Measurements from ENCODE around the gene TTC31.
A peak's percentile ranks its signal among the peaks of the same experiment; 100 is the strongest.
"Not testable (repeated sequence)": the region's sequence is repeated elsewhere in the genome, so short reads cannot be mapped to it uniquely, and the experiment has no call there.

Gene TTC31

DNA sequence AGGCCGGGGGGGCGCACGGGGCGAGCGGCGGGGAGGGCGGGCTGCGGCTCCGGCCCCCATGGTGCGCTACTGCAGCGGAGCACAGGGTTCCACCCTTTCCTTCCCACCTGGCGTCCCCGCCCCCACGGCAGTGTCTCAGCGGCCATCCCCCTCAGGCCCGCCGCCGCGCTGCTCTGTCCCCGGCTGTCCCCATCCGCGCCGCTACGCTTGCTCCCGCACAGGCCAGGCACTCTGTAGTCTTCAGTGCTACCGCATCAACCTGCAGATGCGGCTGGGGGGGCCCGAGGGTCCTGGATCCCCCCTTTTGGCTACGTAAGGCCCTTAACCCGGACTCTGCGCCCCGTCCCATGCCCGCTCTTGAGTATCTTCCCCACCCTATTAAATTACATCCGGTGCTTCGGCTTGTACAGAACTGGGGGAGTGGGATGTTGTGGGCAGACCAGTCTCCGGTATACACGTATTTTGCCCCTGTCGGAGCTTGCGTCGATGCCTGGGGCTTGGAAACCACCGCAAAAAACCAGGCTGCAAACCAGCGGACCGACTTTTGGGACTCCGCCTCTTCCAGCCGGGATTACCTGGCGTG, 25.2 kb upstream of the TTC31 start:
- DNase-seq = peak; percentile 83 to 87

DNA sequence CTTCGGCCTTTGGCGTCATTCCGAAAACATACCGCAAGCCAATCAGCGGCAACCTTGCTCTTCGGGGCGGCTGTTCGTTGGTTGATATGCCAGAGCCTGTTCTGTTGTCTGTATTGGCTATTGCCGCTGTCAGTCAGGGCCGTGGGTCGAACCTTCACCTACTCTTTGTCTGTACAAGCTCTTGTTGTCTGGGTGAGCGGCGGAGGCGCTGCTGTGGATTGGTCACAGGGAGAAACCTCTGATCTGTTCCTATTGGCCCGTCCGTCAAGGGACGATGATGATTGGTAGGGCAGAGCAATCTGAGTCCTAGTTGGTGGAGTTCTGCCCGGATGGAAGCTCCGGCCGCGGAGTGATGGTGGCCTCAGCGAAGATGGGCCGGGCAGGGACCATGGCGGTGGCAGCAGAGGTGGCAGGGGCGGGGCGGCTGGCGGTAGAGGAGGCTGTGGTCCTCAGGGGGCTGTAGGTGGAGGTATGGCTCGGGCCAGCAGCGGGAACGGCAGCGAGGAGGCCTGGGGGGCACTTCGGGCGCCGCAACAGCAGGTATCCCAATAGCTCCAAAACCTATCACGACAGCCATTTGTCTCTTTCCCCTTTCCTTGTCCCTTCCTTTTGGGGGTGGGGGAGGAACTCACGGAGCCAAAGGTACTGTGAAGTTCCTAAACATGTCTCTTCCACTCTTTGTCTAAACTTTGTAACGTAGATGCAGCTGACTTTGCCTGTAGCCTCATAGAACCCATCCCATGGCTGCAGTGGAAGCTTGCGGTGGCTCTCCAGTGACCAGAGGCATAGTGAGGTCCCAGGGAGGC, 24.5 kb upstream of the TTC31 start, which contains the start of gene WBP1:
TSS of gene WBP1 (plus strand) at position 307 of the 806 bp plus-strand sequence. CDS start at position 472, 165 bp downstream.
- peak; percentile 100 for DNase-seq

DNA sequence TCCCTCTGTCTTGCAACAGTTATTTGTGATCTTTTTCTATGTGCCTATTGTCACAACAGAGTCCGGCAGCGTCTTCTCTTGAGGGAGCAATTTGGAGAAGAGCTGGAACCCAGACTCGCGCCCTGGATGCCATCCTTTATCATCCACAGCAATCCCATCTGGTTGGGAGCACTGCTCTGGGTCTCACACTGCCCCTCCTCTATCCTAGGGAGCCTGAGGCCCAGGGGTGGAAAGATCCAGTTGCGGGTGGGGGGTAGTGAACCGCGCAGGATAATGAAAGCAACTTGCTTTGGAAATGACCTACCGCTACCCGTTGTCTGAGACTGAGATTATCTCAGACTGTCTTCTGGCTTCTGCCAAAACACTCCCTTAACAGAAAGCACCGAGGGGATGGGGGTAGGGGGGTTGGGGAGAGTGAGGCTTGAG, 23.9 kb upstream of the TTC31 start:
- DNase-seq = no peak

DNA sequence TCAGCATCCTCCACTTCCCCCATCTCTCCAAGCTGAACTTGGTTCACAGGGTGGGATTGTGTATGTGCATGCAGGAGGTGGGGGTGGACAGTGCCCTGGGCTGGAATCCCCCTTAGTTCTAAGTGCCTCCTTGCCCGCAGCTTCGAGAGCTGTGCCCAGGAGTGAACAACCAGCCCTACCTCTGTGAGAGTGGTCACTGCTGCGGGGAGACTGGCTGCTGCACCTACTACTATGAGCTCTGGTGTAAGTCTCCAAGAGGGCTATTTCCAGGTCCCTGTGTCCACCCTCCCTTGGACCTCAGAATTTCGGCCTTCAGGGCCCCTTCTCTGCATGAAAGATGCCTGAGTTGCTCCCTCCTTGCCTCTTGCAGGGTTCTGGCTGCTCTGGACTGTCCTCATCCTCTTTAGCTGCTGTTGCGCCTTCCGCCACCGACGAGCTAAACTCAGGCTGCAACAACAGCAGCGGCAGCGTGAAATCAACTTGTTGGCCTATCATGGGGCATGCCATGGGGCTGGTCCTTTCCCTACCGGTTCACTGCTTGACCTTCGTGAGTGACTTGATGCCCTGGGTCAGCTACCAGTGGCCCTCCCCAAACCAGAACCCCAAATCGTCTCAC, 23.3 kb upstream of the TTC31 start:
- not testable (repeated sequence) for DNase-seq

DNA sequence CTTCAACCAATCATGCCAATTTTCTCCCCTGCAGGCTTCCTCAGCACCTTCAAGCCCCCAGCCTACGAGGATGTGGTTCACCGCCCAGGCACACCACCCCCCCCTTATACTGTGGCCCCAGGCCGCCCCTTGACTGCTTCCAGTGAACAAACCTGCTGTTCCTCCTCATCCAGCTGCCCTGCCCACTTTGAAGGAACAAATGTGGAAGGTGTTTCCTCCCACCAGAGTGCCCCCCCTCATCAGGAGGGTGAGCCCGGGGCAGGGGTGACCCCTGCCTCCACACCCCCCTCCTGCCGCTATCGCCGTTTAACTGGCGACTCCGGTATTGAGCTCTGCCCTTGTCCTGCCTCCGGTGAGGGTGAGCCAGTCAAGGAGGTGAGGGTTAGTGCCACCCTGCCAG, 22.7 kb upstream of the TTC31 start:
- DNase-seq = not testable (repeated sequence)

DNA sequence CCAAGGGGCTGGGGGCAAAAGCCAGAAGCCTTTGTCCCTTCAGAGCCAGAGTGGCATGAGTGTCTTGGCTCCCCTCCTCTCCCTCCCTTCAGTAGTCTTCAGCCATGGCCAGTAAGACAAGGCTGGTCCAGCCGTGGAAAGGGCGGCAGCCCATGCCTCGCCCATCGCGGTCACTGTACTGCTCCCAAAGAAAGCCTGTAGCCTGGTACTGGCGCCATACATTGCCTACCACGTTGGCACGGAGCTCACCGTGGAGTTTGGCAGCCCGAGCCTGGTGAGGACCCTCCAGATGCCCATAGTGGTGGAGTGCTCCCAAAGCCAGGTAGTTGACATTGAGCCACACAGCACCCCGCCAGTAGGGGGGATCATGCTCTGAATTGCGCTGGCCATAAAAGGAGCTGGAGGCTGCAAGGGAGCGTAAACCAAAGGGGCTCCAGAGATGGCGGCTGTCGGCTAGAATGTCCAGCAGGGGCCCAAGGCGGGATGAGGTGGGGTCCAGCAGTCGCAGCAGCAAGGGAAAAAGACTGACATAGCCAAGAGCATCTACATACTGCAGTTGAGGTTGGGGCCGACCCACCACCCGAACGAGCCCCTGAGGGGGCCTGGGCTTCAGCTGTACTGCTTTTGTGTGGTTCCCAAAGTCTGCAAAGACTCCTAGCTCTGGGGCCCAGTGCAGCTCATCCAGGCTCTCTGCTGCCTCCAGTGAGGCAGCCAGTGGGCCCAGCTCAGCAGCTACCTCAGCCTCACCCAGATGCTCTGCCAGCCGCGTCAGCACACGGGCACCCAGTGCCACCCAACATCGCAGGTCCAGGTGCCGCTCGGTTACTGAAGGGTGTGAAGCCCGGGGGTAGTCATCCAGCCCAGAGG, 21.5 kb upstream of the TTC31 start:
- no peak for DNase-seq

DNA sequence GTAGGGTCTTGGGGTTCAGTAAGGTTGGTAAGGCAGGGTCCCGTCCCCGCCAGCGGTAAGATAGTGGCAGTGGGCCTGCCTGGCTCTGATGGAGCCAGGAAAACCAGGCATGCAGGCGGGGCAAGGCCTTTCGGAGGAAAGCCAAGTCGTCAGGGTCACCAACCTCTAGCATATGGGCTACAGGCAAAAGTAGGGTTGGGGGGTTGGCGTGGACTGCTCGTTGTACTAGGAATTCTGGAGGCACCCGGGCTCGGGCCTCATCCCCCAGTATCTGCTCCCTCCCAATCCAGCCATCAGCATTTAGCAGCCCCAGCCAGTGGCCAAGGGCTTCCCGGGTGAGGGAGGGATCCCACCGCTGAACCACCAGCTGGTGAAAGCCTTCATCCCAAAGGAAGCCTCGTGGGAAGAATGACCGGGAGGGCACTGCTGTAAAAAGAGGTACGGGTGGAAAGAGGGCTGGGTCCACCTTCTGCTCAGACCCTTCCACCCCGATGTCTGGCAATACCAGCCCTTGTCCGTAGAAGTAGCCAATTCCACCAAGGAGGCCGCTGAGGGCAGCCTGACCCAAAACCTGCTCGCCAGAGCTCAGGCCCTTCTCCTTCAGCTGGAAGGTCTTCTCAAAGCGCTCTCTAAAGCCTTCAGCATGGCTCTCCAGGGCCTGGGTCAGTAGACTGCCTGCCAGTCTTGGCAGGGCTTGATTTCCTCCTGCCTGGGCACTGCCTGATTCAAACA, 20.7 kb upstream of the TTC31 start:
- no peak for DNase-seq

DNA sequence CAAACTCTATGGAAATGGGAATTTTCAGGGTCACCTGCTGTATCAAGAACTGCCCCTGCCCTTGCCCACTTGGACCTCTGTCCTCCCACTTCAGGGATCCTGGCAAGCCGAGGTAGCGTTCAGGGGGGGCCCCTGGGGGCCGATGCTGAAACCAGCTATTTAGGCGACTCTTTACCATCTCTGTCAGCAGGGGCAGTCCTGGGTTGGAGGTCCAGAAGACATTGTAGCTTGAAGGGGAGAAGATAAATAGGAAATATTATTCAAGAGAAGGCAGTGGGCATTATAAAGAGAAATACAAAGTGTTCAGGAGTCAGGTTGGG, 20.1 kb upstream of the TTC31 start:
- DNase-seq = no peak

DNA sequence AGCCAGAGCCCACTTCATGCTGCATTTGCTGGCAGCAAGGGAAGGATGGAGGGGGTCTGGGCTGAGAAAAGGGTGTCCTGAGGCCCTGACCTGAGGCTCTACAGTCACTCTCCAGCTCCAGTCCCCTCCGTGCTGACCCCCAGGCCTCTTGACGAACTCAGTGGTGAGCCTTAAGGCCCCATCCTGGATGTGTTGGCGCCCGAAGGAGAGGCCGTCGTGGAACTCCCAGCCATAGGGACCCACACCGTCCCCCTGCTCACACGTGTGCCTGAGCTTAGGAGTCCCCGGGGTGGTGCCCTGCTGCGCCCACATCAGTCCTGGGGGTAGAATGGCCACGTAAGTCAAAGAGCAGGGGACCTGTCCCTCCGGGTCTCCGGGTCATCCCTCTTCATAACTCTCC, 18.5 kb upstream of the TTC31 start:
- DNase-seq = no peak

DNA sequence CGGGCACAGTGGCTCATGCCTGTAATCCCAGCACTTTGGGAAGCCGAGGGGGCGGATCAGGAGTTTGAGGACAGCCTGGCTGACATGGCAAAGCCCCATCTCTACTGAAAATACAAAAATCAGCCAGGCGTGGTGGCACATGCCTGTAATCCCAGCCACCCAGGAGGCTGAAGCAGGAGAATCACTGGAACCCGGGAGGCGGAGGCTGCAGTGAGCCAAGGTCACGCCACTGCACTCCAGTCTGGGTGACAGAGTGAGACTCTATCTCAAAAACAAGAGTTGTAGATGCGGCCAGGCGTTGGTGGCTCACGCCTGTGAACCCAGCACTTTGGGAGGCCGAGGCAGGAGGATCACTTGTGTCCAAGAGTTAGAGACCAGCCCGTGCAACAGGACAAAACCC, 12.1 kb upstream of the TTC31 start:
- DNase-seq = not testable (repeated sequence)

DNA sequence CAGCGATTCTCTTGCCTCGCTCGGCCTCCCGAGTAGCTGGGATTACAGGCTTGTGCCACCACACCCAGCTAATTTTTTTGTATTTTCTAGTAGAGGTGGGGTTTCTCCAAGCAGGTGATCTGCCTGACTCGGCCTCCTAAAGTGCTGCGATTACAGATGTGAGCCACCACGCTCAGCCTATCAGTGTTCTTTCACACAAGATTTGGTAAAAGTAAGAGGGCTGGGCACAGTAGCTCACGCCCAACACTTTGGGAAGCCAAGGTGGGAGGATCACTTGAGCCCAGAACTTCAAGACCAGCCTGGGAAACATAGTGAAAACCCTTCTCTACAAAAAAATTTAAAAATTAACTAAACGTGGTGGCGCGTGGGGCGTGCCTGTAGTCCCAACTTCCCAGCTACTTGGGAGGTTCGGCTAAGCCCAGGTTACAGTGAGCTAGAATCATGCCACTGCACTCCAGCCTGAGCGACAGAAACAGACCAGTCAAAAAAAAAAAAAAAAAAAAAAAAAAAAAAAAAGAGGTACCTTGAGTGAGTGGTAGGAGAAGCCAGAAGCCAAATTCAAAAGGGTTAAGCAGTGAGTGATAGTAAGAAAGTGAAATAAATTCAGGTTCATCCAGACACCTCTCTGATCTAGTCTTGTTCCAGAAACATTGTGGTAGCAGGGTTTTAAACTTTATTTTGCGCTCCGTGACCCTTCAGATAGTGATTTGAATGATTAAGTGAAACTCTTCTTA, 11.4 kb upstream of the TTC31 start:
- no peak for DNase-seq

DNA sequence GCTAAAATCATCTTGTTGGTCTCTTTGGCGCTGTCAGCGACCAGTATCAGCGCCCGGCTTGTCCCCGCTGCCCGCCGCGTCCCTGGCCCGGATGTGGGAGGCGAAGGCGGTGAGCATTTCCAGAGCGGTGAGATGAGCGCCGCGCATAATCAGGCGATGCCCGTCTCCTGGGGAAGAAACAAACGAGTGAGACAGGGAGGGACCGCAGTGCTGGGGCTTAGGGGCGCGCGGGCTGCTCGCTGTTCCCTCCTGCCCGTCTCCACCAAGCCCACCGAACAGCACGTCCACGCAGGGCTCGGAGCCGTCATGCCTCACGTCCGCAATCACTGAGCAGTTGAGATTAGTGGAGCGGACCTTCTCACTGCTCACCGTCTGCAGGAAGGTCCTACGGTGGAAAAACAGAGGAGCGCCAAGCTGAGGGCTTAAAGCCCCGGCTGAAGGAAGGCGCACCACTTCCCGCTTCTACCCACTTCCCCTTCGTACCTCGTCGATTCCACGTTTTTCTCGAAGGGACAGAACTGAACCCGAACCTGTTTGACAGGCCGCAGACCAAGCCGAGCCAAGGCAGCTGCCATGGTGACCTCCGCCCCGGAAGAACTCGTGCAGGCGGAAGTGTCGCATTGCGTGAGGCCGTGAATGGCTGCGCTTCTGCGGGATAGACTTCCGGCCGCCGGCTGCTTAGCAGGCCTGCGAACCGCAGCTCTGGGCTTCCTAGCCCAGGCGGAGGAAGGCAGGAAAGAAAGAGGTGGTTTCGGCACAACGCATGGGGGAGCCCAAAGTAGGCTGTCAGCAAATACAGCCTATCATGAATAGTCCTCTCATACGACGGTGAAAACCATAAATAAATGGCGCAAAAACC, 10.6 kb upstream of the TTC31 start, which contains the start of gene MRPL53:
TSS of gene MRPL53 (minus strand) at position 595 of the 859 bp plus-strand sequence. CDS start at position 575, 20 bp downstream.
- DNase-seq = peak; percentile 94 to 96

DNA sequence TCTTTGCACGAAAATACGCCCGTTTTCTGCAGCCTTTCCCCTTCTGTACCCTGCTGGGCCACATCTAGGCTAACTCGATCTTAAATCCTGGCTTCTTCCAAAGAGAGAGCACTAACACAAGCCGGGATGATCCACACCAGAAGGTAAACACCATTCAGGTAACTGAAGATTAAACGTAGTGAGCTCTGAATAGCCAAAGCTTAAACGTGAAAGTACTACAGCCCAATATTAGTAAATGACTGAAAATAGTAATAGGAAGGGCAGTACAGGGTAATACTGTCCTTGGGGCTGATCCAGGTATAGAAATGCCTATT, 10.0 kb upstream of the TTC31 start:
- DNase-seq = no peak

DNA sequence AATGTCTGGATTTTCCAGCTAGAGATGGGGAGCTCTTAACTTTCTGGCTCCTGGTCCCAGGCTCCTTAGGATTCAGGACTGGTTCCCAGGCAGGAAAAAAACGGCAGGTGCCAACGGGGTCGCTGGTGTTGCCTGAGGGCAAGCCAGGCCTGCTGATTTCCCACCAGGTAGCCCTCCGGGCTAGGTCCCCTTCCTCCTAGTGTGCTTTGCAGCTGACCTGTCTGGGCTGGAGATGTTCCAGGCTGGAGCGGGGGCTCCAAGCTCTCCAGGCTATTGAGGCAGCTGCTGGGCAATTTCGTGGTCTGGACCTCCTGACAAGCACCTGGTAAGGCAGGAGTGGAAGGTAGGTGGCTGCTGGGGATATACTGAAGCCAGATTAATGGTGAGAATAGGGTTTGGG, 8.4 kb upstream of the TTC31 start:
- no peak for DNase-seq

DNA sequence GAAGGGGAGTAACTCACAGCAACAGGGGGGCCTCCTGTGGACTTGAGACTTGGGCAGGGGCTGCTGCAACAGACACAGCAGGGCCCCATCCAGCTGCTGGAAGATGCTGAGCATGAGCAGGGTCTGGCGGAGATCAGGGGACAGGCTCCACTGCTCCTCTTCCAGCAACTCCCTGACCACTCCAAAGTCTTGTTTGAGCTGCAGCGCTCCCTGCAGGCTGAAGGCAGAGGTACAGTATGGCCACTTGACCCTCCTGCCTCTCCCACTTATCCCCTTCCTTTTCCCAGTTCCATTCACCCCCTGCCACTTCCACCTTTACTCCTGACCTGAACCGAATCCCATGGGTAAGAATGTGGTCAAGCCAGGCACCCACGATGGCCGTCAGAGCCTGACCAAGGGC, 8.0 kb upstream of the TTC31 start:
- no peak for DNase-seq

DNA sequence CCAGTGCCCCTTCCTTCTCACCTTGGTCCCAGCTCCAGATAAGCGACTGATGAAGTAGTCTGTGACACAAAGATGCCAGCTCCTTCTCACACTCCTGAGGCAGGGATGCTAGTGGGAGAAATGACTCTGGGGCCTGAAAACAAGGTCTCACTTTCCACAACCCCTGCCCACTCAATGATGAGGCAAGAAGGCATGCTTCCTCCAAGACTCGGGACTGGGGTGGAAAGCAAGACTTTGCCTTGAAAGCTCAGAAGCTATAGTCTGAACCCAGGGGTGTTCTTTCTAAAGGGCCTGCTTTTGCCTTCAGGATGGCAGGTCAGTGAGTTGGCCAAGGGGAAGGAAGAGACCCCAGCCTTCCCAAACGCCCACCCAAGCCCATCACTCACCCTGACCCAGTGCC, 1.4 kb upstream of the TTC31 start:
- DNase-seq = no peak

DNA sequence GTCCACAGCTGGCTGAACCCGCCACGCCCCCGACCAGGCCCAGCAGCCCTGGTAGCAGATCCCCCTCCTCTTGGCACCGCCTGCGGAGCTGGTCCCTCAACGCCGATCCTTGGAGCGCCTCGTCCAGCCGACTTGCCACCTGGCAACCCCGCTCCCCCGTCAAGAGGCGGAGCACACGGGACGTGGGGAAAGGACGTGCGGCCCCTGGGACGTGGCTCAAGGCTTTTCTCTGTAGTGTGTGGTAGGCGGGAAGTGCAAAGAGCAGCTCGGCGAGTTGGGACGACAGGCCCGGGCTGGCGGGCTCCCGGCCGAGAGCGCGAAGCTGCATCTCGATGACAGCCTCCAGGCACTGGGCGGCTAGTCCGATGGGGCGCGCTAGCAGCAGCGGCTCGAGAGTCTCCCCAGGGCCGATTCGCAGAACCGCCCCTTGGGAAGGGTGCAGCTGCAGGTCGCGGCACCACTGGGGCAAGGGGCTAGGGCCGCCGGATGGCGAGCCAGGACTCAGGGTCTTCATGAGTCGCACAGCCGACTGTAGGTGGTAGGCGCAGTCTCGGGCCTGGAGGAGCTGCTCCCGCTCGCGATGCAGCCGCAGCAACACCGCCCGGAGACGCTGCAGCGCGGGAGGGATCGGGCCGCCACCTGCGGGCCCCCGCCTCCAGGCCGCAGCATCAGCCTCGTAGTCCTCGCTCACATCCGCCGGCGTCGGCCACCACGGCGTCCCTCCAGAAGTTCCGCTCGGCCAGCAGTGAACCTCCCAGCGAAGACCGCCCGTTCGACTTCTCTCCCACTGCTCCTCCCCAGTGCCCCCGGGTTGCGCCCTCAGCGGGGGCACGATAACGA, 700 bp upstream of the TTC31 start:
- peak; percentile 47 to 70 for DNase-seq

DNA sequence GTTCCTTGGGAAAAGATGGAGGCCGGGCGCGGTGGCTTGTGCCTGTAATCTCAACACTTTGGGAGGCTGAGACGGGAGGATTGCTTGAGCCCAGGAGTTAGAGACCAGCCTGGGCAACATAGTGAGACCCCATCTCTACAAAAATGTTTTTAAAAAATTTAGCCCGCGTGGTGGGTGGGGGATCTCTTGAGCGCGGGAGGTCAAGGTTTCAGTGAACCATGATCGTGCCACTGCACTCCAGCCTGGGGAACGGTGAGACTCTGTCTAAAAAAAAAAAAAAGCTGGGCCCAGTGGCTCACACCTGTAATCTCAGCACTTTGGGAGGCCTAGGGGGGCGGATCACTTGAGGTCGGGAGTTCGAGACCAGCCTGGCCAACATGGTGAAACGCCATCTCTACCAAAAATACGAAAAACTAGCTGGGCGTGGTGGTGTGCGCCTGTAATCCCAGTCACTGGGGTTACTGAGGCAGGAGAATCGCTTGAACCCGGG, 839 bp downstream of the TTC31 start:
- DNase-seq = not testable (repeated sequence)

DNA sequence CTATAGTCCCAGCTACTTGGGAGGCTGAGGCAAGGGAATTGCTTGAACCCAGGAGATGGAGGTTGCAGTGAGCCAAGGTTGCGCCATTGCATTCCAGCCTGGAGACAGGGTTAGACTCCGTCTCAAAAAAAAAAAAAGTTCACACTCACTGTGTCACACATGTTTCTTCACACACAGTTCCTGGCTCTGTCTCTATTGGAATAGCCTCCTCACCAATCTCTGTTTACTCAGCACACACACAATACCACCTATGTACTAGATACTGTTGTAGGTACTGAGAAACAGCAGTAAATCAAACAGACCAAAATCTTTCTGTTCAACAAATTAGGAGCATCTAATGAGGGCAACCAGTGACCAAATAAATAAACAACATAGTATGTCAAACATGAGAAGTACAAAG, 3.3 kb downstream of the TTC31 start:
- DNase-seq = no peak
